ENCODE measurements around the gene SEMA6B.
"Not testable (repeated sequence)": the region's sequence is repeated elsewhere in the genome, so short reads cannot be mapped to it uniquely, and the experiment has no call there.

The SEMA6B gene

GRCh38 chr19:4571305-4571917 is 11.9 kb upstream of the SEMA6B start:
- DNase-seq: no peak

- DNase-seq: no peak
These were observed 11.4 kb upstream of the SEMA6B start for GRCh38 chr19:4570916-4571304.

GRCh38 chr19:4570402-4570801 is 10.9 kb upstream of the SEMA6B start:
- DNase-seq: no peak

GRCh38 chr19:4568886-4569285 is 9.4 kb upstream of the SEMA6B start:
- DNase-seq: no peak

- peak; percentile 43 to 65 for DNase-seq
These were observed 8.1 kb upstream of the SEMA6B start for GRCh38 chr19:4567584-4568071.

GRCh38 chr19:4566402-4567051 is 7.0 kb upstream of the SEMA6B start:
- no peak for DNase-seq

GRCh38 chr19:4563562-4563961 is 4.1 kb upstream of the SEMA6B start:
- not testable (repeated sequence) for DNase-seq

- not testable (repeated sequence) for DNase-seq
These were observed 2.6 kb upstream of the SEMA6B start for GRCh38 chr19:4562085-4562484.

- DNase-seq: peak in 1 of 2 donors; percentile 35
These were observed 1.2 kb downstream of the SEMA6B start for GRCh38 chr19:4557971-4558941.

- peak in 1 of 2 donors; percentile 21 for DNase-seq
These were observed 2.1 kb downstream of the SEMA6B start for GRCh38 chr19:4557144-4557970.

- no peak for DNase-seq
These were observed 2.8 kb downstream of the SEMA6B start for GRCh38 chr19:4556597-4557127.

- no peak for DNase-seq
These were observed 3.6 kb downstream of the SEMA6B start for GRCh38 chr19:4555657-4556561.

- DNase-seq: no peak
These were observed 4.8 kb downstream of the SEMA6B start for GRCh38 chr19:4554717-4555116.

- no peak for DNase-seq
These were observed 5.7 kb downstream of the SEMA6B start for GRCh38 chr19:4553775-4554174.

GRCh38 chr19:4553092-4553695 is 6.3 kb downstream of the SEMA6B start:
- DNase-seq: no peak

GRCh38 chr19:4552525-4552819 is 7.0 kb downstream of the SEMA6B start:
- DNase-seq: no peak

- no peak for DNase-seq
These were observed 8.9 kb downstream of the SEMA6B start for GRCh38 chr19:4550479-4551050.

GRCh38 chr19:4550018-4550417 is 9.5 kb downstream of the SEMA6B start:
- no peak for DNase-seq

- no peak for DNase-seq
These were observed 11.3 kb downstream of the SEMA6B start for GRCh38 chr19:4548238-4548584.
